HL-60 (cell line): ENCODE data around the gene ARHGEF4.

Source experiments
- DNase-seq, 2 experiments: peaks; one replicate each; pipeline ENCODE4 v3.0.0-alpha.2; 2010 to 2020; ENCODE audit warnings: low read depth in 1 of 2, low spot score in 1 of 2
- H3K27ac ChIP-seq: fragments of 250-450 bp; sonication (Bioruptor Pico); replicated peaks from 2 replicates; pipeline ENCODE4 v1.5.1; 2020; ENCODE audit warnings: mild to moderate bottlenecking, moderate library complexity
- H3K27me3 ChIP-seq: fragments of 250-450 bp; sonication (Bioruptor Pico); 2 replicates; pipeline ENCODE4 v1.5.1; 2021; ENCODE audit warnings: mild to moderate bottlenecking, moderate library complexity; ENCODE audit not compliant: insufficient read depth, poor library complexity, severe bottlenecking
- H3K4me3 ChIP-seq: replicated peaks from 2 replicates; pipeline ENCODE4 v1.5.1; 2011; ENCODE audit warnings: mild to moderate bottlenecking, control low read depth, low read length; ENCODE audit not compliant: insufficient read depth
- GABPA ChIP-seq: IDR thresholded peaks from 2 replicates; pipeline ENCODE4 v1.6.1; 2012; ENCODE audit warnings: low read depth
- POLR2AphosphoS5 ChIP-seq: IDR thresholded peaks from 2 replicates; pipeline ENCODE4 v1.6.1; 2012; ENCODE audit warnings: low read depth
- SPI1 ChIP-seq: IDR thresholded peaks from 2 replicates; pipeline ENCODE4 v1.6.1; 2012; ENCODE audit warnings: low read depth, mild to moderate bottlenecking, borderline replicate concordance
- TF ChIP-seq, protein P1 (sequence below): IDR thresholded peaks from 2 replicates; pipeline ENCODE4 v1.6.1; 2012; ENCODE audit warnings: low read depth; ENCODE audit not compliant: insufficient replicate concordance
- TF ChIP-seq, protein P2 (sequence below): IDR thresholded peaks from one replicate; pipeline ENCODE4 v1.5.1; 2011; ENCODE audit warnings: low read length, control low read depth, inconsistent platforms; ENCODE audit not compliant: insufficient read depth

ARHGEF4 gene

DNA sequence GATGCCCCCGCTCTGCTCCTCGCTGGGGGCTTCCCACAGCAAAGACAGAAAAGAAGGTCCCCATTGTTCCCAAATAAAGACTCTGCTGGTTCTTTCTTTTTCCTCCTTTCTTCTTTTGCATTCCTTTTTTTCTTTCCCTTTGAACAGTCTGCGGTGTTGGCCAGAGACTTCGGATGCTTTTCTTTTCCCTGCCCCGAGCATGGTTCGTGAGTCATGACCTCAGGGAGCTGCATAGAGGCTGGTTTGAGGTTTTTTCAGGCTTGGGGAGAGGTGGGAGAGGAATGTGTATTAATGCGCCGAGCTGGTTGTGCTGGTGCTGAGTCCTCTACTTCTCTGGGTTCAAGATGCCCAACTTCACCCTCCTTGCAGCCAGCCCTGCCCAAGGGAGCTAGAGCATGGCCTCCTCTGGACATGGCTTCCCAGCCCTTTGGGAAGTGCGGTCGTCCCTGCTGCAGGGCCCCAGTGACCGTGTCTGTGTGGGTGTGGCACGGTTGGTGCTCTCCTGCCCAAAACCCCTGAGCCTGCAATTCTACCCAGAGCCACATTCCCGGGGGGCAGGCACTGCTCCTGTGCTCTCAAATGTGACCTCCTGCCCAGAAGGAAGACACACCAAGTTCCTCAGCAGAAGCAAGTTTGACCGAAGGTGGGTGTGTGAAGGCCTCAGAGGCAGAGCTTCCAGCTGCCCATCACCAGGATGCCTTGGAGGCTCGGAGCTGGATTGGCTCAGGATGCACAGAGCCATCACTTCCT lies 9.0 kb upstream of the ARHGEF4 start:
- TF ChIP-seq, protein P1, sequence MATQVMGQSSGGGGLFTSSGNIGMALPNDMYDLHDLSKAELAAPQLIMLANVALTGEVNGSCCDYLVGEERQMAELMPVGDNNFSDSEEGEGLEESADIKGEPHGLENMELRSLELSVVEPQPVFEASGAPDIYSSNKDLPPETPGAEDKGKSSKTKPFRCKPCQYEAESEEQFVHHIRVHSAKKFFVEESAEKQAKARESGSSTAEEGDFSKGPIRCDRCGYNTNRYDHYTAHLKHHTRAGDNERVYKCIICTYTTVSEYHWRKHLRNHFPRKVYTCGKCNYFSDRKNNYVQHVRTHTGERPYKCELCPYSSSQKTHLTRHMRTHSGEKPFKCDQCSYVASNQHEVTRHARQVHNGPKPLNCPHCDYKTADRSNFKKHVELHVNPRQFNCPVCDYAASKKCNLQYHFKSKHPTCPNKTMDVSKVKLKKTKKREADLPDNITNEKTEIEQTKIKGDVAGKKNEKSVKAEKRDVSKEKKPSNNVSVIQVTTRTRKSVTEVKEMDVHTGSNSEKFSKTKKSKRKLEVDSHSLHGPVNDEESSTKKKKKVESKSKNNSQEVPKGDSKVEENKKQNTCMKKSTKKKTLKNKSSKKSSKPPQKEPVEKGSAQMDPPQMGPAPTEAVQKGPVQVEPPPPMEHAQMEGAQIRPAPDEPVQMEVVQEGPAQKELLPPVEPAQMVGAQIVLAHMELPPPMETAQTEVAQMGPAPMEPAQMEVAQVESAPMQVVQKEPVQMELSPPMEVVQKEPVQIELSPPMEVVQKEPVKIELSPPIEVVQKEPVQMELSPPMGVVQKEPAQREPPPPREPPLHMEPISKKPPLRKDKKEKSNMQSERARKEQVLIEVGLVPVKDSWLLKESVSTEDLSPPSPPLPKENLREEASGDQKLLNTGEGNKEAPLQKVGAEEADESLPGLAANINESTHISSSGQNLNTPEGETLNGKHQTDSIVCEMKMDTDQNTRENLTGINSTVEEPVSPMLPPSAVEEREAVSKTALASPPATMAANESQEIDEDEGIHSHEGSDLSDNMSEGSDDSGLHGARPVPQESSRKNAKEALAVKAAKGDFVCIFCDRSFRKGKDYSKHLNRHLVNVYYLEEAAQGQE, result no peak
- no peak for TF ChIP-seq SPI1
- no peak for TF ChIP-seq GABPA
- TF ChIP-seq, protein P2, sequence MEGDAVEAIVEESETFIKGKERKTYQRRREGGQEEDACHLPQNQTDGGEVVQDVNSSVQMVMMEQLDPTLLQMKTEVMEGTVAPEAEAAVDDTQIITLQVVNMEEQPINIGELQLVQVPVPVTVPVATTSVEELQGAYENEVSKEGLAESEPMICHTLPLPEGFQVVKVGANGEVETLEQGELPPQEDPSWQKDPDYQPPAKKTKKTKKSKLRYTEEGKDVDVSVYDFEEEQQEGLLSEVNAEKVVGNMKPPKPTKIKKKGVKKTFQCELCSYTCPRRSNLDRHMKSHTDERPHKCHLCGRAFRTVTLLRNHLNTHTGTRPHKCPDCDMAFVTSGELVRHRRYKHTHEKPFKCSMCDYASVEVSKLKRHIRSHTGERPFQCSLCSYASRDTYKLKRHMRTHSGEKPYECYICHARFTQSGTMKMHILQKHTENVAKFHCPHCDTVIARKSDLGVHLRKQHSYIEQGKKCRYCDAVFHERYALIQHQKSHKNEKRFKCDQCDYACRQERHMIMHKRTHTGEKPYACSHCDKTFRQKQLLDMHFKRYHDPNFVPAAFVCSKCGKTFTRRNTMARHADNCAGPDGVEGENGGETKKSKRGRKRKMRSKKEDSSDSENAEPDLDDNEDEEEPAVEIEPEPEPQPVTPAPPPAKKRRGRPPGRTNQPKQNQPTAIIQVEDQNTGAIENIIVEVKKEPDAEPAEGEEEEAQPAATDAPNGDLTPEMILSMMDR, result no peak
- Histone ChIP-seq H3K27ac (no peak overlapping the region), H3K27me3 (no peaks in the 10 kb centered on the region), H3K4me3 (no peak overlapping the region)
- no peak for DNase-seq

DNA sequence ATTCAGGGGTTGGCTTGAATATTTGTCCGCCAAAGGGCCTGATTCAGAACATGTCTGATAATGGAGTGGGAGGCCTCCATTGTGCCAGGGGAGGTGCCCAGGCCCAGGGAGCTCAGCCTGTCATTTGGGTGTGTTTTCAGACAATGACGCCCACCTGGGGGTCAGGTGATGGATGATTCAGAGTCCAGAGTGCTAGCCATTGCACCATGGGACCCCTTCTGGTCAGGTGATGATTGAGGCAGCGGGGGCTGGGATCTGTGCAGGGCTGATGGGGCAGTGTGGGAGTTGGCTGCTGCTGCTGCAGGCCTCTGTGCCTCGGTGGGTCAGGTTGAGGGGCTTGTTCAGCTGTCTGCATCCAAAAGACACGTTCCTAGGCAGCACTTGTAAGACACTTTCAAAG lies 8.3 kb upstream of the ARHGEF4 start:
- no peak for TF ChIP-seq SPI1
- TF ChIP-seq, protein P2, result no peak
- TF ChIP-seq, protein P1, result no peak
- no peak for TF ChIP-seq POLR2AphosphoS5
- no peak for TF ChIP-seq GABPA
- H3K27me3 ChIP-seq, result no peaks in the 10 kb centered on the region
- no peak for DNase-seq
- no peak overlapping the region for H3K27ac ChIP-seq
- no peak overlapping the region for H3K4me3 ChIP-seq

DNA sequence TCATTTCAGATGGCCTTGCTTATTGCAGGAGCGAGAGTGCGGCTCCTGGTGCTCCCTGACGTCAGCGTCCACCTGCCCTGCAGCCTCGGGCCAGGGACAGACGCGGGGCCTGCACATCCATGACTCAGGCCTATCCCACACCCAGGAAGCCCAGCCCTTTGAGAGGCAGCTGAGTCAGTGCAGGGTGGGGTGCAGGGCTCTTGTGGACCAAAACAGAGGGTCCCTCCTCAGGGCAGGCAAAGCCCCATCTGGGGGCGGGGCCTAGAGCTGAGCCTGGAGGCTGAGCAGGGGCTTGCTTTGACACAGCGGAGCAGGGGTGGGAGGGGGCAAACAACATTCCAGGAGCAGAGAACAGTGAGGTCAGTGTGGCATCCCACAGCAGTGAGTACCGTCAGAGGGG lies 7.7 kb upstream of the ARHGEF4 start:
- H3K27ac ChIP-seq, result no peak overlapping the region
- no peaks in the 10 kb centered on the region for H3K27me3 ChIP-seq
- H3K4me3 ChIP-seq, result no peak overlapping the region
- TF ChIP-seq POLR2AphosphoS5 (no peak), GABPA (no peak), SPI1 (no peak)
- TF ChIP-seq, protein P2, result no peak
- TF ChIP-seq, protein P1, result no peak
- no peak for DNase-seq
